Stimulated activated naive CD8-positive, alpha-beta T cell treated with anti-CD3 and anti-CD28 coated beads, Interleukin-15, Interleukin-2, amounts not matched to agents 100 ng/mL and 50 ng/mL, for 24 hours (primary cell): Measurements from ENCODE around the gene BLVRB.
"Not testable (repeated sequence)": the region's sequence is repeated elsewhere in the genome, so short reads cannot be mapped to it uniquely, and the experiment has no call there.

Experiments
- H3K27ac Mint-ChIP-seq: one replicate; pipeline ENCODE4 v1.8.0; 2021; ENCODE audit warnings: mild to moderate bottlenecking, mixed read lengths
- H3K27me3 Mint-ChIP-seq: one replicate; pipeline ENCODE4 v1.8.0; 2021; ENCODE audit warnings: mixed read lengths
- H3K36me3 Mint-ChIP-seq: one replicate; pipeline ENCODE4 v1.8.0; 2021; ENCODE audit warnings: low read depth, mixed read lengths
- H3K4me1 Mint-ChIP-seq: one replicate; pipeline ENCODE4 v1.8.0; 2021; ENCODE audit warnings: low read depth, mixed read lengths
- H3K4me3 Mint-ChIP-seq: one replicate; pipeline ENCODE4 v1.8.0; 2021; ENCODE audit warnings: mild to moderate bottlenecking, mixed read lengths
- H3K9me3 Mint-ChIP-seq: one replicate; pipeline ENCODE4 v1.8.0; 2021; ENCODE audit warnings: mixed read lengths

The BLVRB gene

GRCh38 chr19:40466219-40466984 lies 857 bp upstream of the BLVRB start:
- H3K27me3 Mint-ChIP-seq, result peaks cover 15% of the 10 kb centered on the region
- peak overlapping the region; percentile 95 for H3K27ac Mint-ChIP-seq
- peak overlapping the region; percentile 88 for H3K4me3 Mint-ChIP-seq
- no peaks in the 10 kb centered on the region for H3K9me3 Mint-ChIP-seq
- H3K4me1 Mint-ChIP-seq, result peaks cover 35% of the 10 kb centered on the region
- H3K36me3 Mint-ChIP-seq, result peaks cover 4% of the 10 kb centered on the region

- H3K4me3 Mint-ChIP-seq, result peak overlapping the region; percentile 88
Observed at GRCh38 chr19:40465025-40465556, 454 bp downstream of the BLVRB start.

GRCh38 chr19:40464059-40465024 lies 1.2 kb downstream of the BLVRB start:
- peak overlapping the region; percentile 88 for H3K4me3 Mint-ChIP-seq
- H3K36me3 Mint-ChIP-seq, result peaks cover 4% of the 10 kb centered on the region
- H3K9me3 Mint-ChIP-seq, result no peaks in the 10 kb centered on the region
- no peak overlapping the region for H3K27ac Mint-ChIP-seq
- peaks cover 35% of the 10 kb centered on the region for H3K4me1 Mint-ChIP-seq
- H3K27me3 Mint-ChIP-seq, result peaks cover 15% of the 10 kb centered on the region

More at GRCh38 chr19:40465025-40465556, 454 bp downstream of the BLVRB start:
- peak overlapping the region; percentile 85 for H3K27ac Mint-ChIP-seq
- peaks cover 15% of the 10 kb centered on the region for H3K27me3 Mint-ChIP-seq
- peaks cover 4% of the 10 kb centered on the region for H3K36me3 Mint-ChIP-seq
- peaks cover 35% of the 10 kb centered on the region for H3K4me1 Mint-ChIP-seq
- no peaks in the 10 kb centered on the region for H3K9me3 Mint-ChIP-seq

- H3K36me3 Mint-ChIP-seq, H3K4me3 Mint-ChIP-seq, H3K27ac Mint-ChIP-seq, H3K9me3 Mint-ChIP-seq: not testable (repeated sequence)
- H3K27me3 Mint-ChIP-seq, result peaks cover 15% of the 10 kb centered on the region
- peaks cover 35% of the 10 kb centered on the region for H3K4me1 Mint-ChIP-seq
Observed at GRCh38 chr19:40463587-40464037, 1.9 kb downstream of the BLVRB start.

- Mint-ChIP-seq H3K27ac (peak overlapping the region; percentile 64), H3K27me3 (peaks cover 7% of the 10 kb centered on the region), H3K4me1 (peaks cover 31% of the 10 kb centered on the region), H3K36me3 (peaks cover 5% of the 10 kb centered on the region), H3K4me3 (no peak overlapping the region), H3K9me3 (no peaks in the 10 kb centered on the region)
Observed at GRCh38 chr19:40461669-40462221, 3.8 kb downstream of the BLVRB start.

GRCh38 chr19:40460185-40460584 lies 5.4 kb downstream of the BLVRB start:
- Mint-ChIP-seq H3K9me3 (no peaks in the 10 kb centered on the region), H3K36me3 (peaks cover 4% of the 10 kb centered on the region), H3K4me3 (no peak overlapping the region), H3K27me3 (no peaks in the 10 kb centered on the region), H3K27ac (no peak overlapping the region), H3K4me1 (peaks cover 17% of the 10 kb centered on the region)

GRCh38 chr19:40458597-40458974 lies 7.0 kb downstream of the BLVRB start:
- Mint-ChIP-seq H3K4me1 (peaks cover 7% of the 10 kb centered on the region), H3K27ac (no peak overlapping the region), H3K4me3 (no peak overlapping the region), H3K27me3 (no peaks in the 10 kb centered on the region), H3K36me3 (peaks cover 4% of the 10 kb centered on the region), H3K9me3 (no peaks in the 10 kb centered on the region)

- no peak overlapping the region for H3K27ac Mint-ChIP-seq
Observed at GRCh38 chr19:40457953-40458596, 7.5 kb downstream of the BLVRB start.

GRCh38 chr19:40457048-40457447 lies 8.5 kb downstream of the BLVRB start:
- Mint-ChIP-seq H3K9me3 (no peaks in the 10 kb centered on the region), H3K27ac (no peak overlapping the region), H3K4me3 (no peak overlapping the region), H3K27me3 (no peaks in the 10 kb centered on the region), H3K36me3 (peaks cover 4% of the 10 kb centered on the region), H3K4me1 (peaks cover 4% of the 10 kb centered on the region)

More at GRCh38 chr19:40457953-40458596, 7.5 kb downstream of the BLVRB start:
- Mint-ChIP-seq H3K36me3 (peaks cover 4% of the 10 kb centered on the region), H3K4me3 (no peak overlapping the region), H3K4me1 (peaks cover 7% of the 10 kb centered on the region), H3K27me3 (no peaks in the 10 kb centered on the region), H3K9me3 (no peaks in the 10 kb centered on the region)

- not testable (repeated sequence) for H3K4me1 Mint-ChIP-seq, H3K4me3 Mint-ChIP-seq, H3K27ac Mint-ChIP-seq, H3K27me3 Mint-ChIP-seq, H3K9me3 Mint-ChIP-seq, H3K36me3 Mint-ChIP-seq
Observed at GRCh38 chr19:40453943-40454342, 11.6 kb downstream of the BLVRB start.

GRCh38 chr19:40453151-40453735 lies 12.3 kb downstream of the BLVRB start:
- Mint-ChIP-seq H3K4me3 (no peak overlapping the region), H3K9me3 (no peaks in the 10 kb centered on the region), H3K27ac (no peak overlapping the region), H3K27me3 (no peaks in the 10 kb centered on the region), H3K4me1 (no peaks in the 10 kb centered on the region), H3K36me3 (peaks cover 9% of the 10 kb centered on the region)

- Mint-ChIP-seq H3K36me3 (peaks cover 9% of the 10 kb centered on the region), H3K27ac (no peak overlapping the region), H3K27me3 (no peaks in the 10 kb centered on the region), H3K4me1 (no peaks in the 10 kb centered on the region), H3K4me3 (no peak overlapping the region), H3K9me3 (no peaks in the 10 kb centered on the region)
Observed at GRCh38 chr19:40452016-40452415, 13.5 kb downstream of the BLVRB start.

- H3K4me3 Mint-ChIP-seq, result no peak overlapping the region
- H3K27me3 Mint-ChIP-seq, result no peaks in the 10 kb centered on the region
- H3K36me3 Mint-ChIP-seq, result peaks cover 5% of the 10 kb centered on the region
- no peaks in the 10 kb centered on the region for H3K9me3 Mint-ChIP-seq
- H3K27ac Mint-ChIP-seq, result no peak overlapping the region
- no peaks in the 10 kb centered on the region for H3K4me1 Mint-ChIP-seq
Observed at GRCh38 chr19:40450664-40451063, 14.9 kb downstream of the BLVRB start.

- Mint-ChIP-seq H3K27me3 (no peaks in the 10 kb centered on the region), H3K27ac (no peak overlapping the region), H3K4me1 (peaks cover 5% of the 10 kb centered on the region), H3K9me3 (no peaks in the 10 kb centered on the region), H3K36me3 (peaks cover 5% of the 10 kb centered on the region), H3K4me3 (no peak overlapping the region)
Observed at GRCh38 chr19:40449506-40449905, 16.0 kb downstream of the BLVRB start.
